Thoracic aorta (tissue), 2 donors: ENCODE measurements around the gene OARD1. TPM values are rescaled to one million over a fixed set of nuclear protein-coding genes. Genes with fewer than 3 reads are reported as not detected.

ENCODE experiments used
- ATAC-seq: fragments of 150-250 bp; one replicate; pipeline ENCODE4 v1.8.0; 2017; ENCODE audit warnings: low read depth; ENCODE audit not compliant: insufficient number of reproducible peaks, low FRiP score
- DNase-seq: peaks from one replicate; pipeline ENCODE4 v3.0.0-alpha.2; 2020; ENCODE audit warnings: low spot score
- H3K27ac ChIP-seq, 2 donors: fragments of 200-600 bp; sonication (generic); 1 replicate in 1 of 2; 2 replicates in 1 of 2; pipeline ENCODE4 v1.5.1; 2016; ENCODE audit warnings: mild to moderate bottlenecking in 2 of 2, moderate library complexity in 2 of 2
- H3K27me3 ChIP-seq: fragments of 200-600 bp; sonication (generic); replicated peaks from 2 replicates; pipeline ENCODE4 v1.6.0; 2016; ENCODE audit warnings: mild to moderate bottlenecking; ENCODE audit not compliant: insufficient read depth
- H3K36me3 ChIP-seq: fragments of 200-600 bp; sonication (generic); one replicate; pipeline ENCODE4 v1.5.1; 2016
- H3K4me1 ChIP-seq, 2 donors: fragments of 200-600 bp; sonication (generic); 1 replicate in 1 of 2; 2 replicates in 1 of 2; pipeline versions ENCODE4 v1.5.1 to v1.6.0; 2016; ENCODE audit warnings: low read depth in 2 of 2, mild to moderate bottlenecking in 1 of 2; ENCODE audit not compliant: control insufficient read depth in 1 of 2
- H3K4me3 ChIP-seq: fragments of 200-600 bp; sonication (generic); 2 replicates; pipeline ENCODE4 v1.5.1; 2016; ENCODE audit warnings: mild to moderate bottlenecking
- H3K9me3 ChIP-seq: fragments of 200-600 bp; sonication (generic); 2 replicates; pipeline ENCODE4 v1.5.1; 2016
- CTCF ChIP-seq: fragments of 200-600 bp; sonication (generic); IDR thresholded peaks from one replicate; pipeline ENCODE4 v1.5.1; 2019; ENCODE audit warnings: antibody characterized with exemption
- total RNA-seq, 2 donors: library from RNA; depleted of rRNA; stranded (reverse); fragments of >200 nt; gene quantifications; one replicate each; pipeline versions ENCODE4 v1.1.0 to v1.2.3, GENCODE V29; 2016

OARD1 gene
- total RNA-seq, 2 donors from 2014 or later, result 3.1 to 15.0 TPM

GRCh38 chr6:41049955-41050354 is 22.2 kb downstream of the OARD1 start:
- no peak for ATAC-seq

GRCh38 chr6:41049521-41049920 is 22.6 kb downstream of the OARD1 start:
- Histone ChIP-seq H3K9me3 (no peaks in the 10 kb centered on the region), H3K27ac (no peak overlapping the region), H3K4me3 (no peak overlapping the region), H3K36me3 (no peaks in the 10 kb centered on the region), H3K27me3 (no peaks in the 10 kb centered on the region), H3K4me1 (peaks cover 0 to 14% of the 10 kb centered on the region in 2 donors)
- ATAC-seq (no peak), DNase-seq (no peak)
- TF ChIP-seq CTCF, result no peak

More at GRCh38 chr6:41049955-41050354, 22.2 kb downstream of the OARD1 start:
- no peak overlapping the region for H3K4me3 ChIP-seq
- no peaks in the 10 kb centered on the region for H3K36me3 ChIP-seq
- TF ChIP-seq CTCF, result no peak
- peaks cover 0 to 14% of the 10 kb centered on the region in 2 donors for H3K4me1 ChIP-seq
- DNase-seq, result no peak
- H3K27me3 ChIP-seq, result no peaks in the 10 kb centered on the region
- H3K27ac ChIP-seq, result no peak overlapping the region
- H3K9me3 ChIP-seq, result no peaks in the 10 kb centered on the region

- Histone ChIP-seq H3K4me1 (peaks cover 0 to 14% of the 10 kb centered on the region in 2 donors), H3K27me3 (no peaks in the 10 kb centered on the region), H3K27ac (no peak overlapping the region), H3K4me3 (no peak overlapping the region), H3K9me3 (no peaks in the 10 kb centered on the region), H3K36me3 (no peaks in the 10 kb centered on the region)
- no peak for DNase-seq
- ATAC-seq, result no peak
- TF ChIP-seq CTCF, result no peak
These were observed 24.1 kb downstream of the OARD1 start for GRCh38 chr6:41047745-41048732.

GRCh38 chr6:41047306-41047705 is 24.9 kb downstream of the OARD1 start:
- ATAC-seq (no peak), DNase-seq (no peak)
- Histone ChIP-seq H3K36me3 (no peaks in the 10 kb centered on the region), H3K27me3 (no peaks in the 10 kb centered on the region), H3K4me3 (no peak overlapping the region), H3K9me3 (no peaks in the 10 kb centered on the region), H3K4me1 (peaks cover 0 to 8% of the 10 kb centered on the region in 2 donors), H3K27ac (no peak overlapping the region)
- TF ChIP-seq CTCF, result no peak

GRCh38 chr6:41046084-41046483 is 26.1 kb downstream of the OARD1 start:
- no peak overlapping the region for H3K4me3 ChIP-seq
- no peak for TF ChIP-seq CTCF
- ATAC-seq, result no peak
- no peaks in the 10 kb centered on the region for H3K9me3 ChIP-seq
- H3K36me3 ChIP-seq, result no peaks in the 10 kb centered on the region
- H3K27ac ChIP-seq, result no peak overlapping the region
- no peak for DNase-seq
- peaks cover 0 to 8% of the 10 kb centered on the region in 2 donors for H3K4me1 ChIP-seq
- no peaks in the 10 kb centered on the region for H3K27me3 ChIP-seq
